Adrenal gland (tissue), 5 donors: ENCODE data around the gene MGME1.

Source experiments
- CTCF ChIP-seq, 6 experiments: fragments of 450-650 bp in 4 of 6; fragments of 200-600 bp in 2 of 6; sonication (generic) in 1 of 6; IDR thresholded peaks; 1 replicate in 5 of 6; 2 replicates in 1 of 6; pipeline versions ENCODE4 v1.5.1 to v1.8.0; 2016 to 2021; ENCODE audit warnings: antibody characterized with exemption in 6 of 6, mild to moderate bottlenecking in 2 of 6, moderate library complexity in 1 of 6
- POLR2A ChIP-seq, 2 donors: fragments of 450-650 bp; IDR thresholded peaks; one replicate each; pipeline ENCODE4 v1.6.1; 2017; ENCODE audit warnings: antibody characterized with exemption in 2 of 2, mild to moderate bottlenecking in 2 of 2, moderate library complexity in 1 of 2
- donor health status: DM: no; HTN: no; CAD: no.

- TF ChIP-seq CTCF (IDR thresholded peaks at IDR 0.05) (no peak), POLR2A (IDR thresholded peaks at IDR 0.05) (no peak)
Observed at GRCh38 chr20:17933121-17933520, 35.7 kb upstream of the MGME1 start.
